ENCODE measurements around the gene EMILIN2.
"Not testable (repeated sequence)": the region's sequence is repeated elsewhere in the genome, so short reads cannot be mapped to it uniquely, and the experiment has no call there.

DNA sequence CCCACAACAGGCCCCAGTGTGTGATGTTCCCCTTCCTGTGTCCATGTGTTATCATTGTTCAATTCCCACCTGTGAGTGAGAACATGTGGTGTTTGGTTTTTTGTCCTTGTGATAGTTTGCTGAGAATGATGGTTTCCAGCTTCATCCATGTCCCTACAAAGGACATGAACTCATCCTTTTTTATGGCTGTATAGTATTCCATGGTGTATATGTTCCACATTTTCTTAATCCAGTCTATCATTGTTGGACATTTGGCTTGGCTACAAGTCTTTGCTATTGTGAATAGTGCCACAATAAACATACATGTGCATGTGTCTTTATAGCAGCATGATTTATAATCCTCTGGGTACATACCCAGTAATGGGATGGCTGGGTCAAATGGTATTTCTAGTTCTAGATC lies 13.6 kb downstream of the EMILIN2 start:
- TF ChIP-seq, protein P1, sequence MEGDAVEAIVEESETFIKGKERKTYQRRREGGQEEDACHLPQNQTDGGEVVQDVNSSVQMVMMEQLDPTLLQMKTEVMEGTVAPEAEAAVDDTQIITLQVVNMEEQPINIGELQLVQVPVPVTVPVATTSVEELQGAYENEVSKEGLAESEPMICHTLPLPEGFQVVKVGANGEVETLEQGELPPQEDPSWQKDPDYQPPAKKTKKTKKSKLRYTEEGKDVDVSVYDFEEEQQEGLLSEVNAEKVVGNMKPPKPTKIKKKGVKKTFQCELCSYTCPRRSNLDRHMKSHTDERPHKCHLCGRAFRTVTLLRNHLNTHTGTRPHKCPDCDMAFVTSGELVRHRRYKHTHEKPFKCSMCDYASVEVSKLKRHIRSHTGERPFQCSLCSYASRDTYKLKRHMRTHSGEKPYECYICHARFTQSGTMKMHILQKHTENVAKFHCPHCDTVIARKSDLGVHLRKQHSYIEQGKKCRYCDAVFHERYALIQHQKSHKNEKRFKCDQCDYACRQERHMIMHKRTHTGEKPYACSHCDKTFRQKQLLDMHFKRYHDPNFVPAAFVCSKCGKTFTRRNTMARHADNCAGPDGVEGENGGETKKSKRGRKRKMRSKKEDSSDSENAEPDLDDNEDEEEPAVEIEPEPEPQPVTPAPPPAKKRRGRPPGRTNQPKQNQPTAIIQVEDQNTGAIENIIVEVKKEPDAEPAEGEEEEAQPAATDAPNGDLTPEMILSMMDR (optimal IDR thresholded peaks at IDR 0.05 in 1 of 3, IDR thresholded peaks at IDR 0.05 in 1 of 3, conservative IDR thresholded peaks at IDR 0.05 in 1 of 3; ENCODE audit: extremely low read depth in 1 of 3, insufficient read depth in 2 of 3, low read length in 3 of 3), result not testable (repeated sequence)
- not testable (repeated sequence) for TF ChIP-seq EZH2 (IDR thresholded peaks at IDR 0.05; ENCODE audit: low read length)

Data from keratinocyte (primary cell).